ENCODE measurements around the gene SIGMAR1.

The SIGMAR1 gene

GRCh38 chr9:34606905-34607304, 30.7 kb downstream of the SIGMAR1 start:
- TF ChIP-seq ZFX (IDR thresholded peaks at IDR 0.05): no peak
- TF ChIP-seq, protein P1, sequence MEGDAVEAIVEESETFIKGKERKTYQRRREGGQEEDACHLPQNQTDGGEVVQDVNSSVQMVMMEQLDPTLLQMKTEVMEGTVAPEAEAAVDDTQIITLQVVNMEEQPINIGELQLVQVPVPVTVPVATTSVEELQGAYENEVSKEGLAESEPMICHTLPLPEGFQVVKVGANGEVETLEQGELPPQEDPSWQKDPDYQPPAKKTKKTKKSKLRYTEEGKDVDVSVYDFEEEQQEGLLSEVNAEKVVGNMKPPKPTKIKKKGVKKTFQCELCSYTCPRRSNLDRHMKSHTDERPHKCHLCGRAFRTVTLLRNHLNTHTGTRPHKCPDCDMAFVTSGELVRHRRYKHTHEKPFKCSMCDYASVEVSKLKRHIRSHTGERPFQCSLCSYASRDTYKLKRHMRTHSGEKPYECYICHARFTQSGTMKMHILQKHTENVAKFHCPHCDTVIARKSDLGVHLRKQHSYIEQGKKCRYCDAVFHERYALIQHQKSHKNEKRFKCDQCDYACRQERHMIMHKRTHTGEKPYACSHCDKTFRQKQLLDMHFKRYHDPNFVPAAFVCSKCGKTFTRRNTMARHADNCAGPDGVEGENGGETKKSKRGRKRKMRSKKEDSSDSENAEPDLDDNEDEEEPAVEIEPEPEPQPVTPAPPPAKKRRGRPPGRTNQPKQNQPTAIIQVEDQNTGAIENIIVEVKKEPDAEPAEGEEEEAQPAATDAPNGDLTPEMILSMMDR (conservative IDR thresholded peaks at IDR 0.05): no peak
- no peak overlapping the region for H3K27ac ChIP-seq

DNA sequence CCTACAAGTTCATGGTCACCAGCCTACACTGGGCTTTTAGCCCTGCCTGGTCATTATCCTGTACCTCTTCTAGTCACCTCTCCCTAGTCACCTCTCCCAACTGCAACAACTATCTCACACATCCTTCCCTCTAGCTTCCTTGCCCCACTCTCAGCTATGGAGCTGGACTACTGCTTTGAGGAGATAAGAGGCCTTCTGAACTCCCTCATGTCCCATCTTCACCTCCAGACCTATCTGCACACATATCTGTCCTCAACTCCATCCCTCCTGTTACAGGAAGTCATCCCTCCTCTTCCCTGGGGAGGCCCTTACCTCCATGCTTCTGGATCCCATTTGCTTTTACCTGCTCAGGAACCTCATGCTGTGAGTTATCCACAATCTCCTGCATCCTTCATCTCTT, 31.4 kb downstream of the SIGMAR1 start:
- H3K27ac ChIP-seq: no peak overlapping the region
- no peak for TF ChIP-seq ZFX (IDR thresholded peaks at IDR 0.05)
- TF ChIP-seq, protein P1 (conservative IDR thresholded peaks at IDR 0.05): no peak

DNA sequence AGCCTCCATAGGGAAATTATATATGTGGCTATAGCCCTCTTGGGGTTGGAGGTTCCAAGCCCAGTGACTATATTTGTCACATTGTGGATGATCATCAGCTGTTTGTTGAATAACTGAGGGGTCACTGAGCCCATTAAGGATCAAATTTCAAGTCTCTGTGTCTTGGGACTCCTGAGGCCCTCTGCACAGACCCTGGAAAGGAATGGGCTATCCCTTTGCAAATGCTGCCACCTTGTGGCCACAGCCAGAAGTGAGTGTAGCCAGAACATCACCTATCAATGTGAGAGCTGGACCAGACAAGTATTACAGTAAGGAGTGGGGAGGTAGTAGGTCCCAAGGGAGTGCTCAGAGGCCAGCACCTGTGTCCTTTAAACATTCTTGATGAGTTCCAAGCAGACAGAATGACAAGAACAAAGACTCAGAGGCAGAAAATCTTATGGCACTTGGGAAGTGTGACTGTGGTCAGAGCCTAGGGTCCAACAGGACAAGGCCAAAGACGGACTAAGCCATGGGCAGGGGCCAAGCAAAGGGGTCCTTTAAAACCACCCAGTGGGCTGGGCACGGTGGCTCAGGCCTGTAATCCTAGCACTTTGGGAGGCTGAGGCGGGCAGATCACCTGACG, 33.9 kb downstream of the SIGMAR1 start:
- TF ChIP-seq ZFX (IDR thresholded peaks at IDR 0.05): no peak
- TF ChIP-seq, protein P1 (conservative IDR thresholded peaks at IDR 0.05): peak; percentile 95
- H3K27ac ChIP-seq: no peak overlapping the region

- no peak overlapping the region for H3K27ac ChIP-seq
- TF ChIP-seq, protein P1 (conservative IDR thresholded peaks at IDR 0.05): no peak
- TF ChIP-seq ZFX (IDR thresholded peaks at IDR 0.05): no peak
These were observed 35.5 kb downstream of the SIGMAR1 start for GRCh38 chr9:34601937-34602573.

DNA sequence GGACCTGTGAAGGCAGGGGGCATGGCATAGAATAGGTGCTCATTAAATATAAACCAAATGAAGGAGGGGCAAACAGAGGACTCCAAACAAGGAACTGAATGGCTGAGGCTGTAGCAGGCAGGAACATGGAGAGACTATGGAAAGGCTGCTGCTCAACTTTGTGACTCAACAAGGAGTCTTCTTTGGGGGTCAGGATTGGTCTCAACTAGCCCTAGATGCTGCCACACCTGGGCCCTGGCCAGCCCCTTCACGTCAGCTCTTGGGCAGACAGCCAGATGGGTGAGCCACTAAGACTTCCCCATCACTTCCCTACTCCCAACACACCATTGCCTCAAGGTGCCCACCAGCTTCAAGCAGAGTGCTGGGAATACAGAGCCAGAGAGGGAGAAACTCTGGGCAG, 36.7 kb downstream of the SIGMAR1 start:
- TF ChIP-seq ZFX (IDR thresholded peaks at IDR 0.05): no peak
- TF ChIP-seq, protein P1 (conservative IDR thresholded peaks at IDR 0.05): no peak

DNA sequence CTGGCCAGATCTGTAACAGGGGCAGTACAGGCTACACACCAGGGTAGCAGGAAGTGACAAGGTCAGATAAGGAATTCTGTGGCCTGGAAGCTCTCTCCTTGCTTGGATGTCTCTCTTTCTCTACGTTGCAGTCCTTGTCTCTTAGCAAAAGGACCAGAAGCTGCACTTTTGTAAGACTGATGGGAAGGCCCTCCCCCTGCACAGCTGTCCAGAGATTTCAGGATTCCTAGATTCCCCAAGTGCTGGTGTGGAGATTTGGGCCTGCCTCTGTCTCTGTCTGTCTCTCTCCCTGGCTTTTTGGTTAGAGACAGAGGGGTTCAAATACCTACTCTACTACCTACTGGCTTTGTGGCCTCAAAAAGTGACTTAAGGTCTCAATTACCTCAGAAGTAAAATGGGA, 38.0 kb downstream of the SIGMAR1 start:
- TF ChIP-seq, protein P1 (conservative IDR thresholded peaks at IDR 0.05): no peak
- TF ChIP-seq ZFX (IDR thresholded peaks at IDR 0.05): no peak
- no peak overlapping the region for H3K27ac ChIP-seq

More for the DNA sequence above, 36.7 kb downstream of the SIGMAR1 start:
- H3K27ac ChIP-seq: no peak overlapping the region

DNA sequence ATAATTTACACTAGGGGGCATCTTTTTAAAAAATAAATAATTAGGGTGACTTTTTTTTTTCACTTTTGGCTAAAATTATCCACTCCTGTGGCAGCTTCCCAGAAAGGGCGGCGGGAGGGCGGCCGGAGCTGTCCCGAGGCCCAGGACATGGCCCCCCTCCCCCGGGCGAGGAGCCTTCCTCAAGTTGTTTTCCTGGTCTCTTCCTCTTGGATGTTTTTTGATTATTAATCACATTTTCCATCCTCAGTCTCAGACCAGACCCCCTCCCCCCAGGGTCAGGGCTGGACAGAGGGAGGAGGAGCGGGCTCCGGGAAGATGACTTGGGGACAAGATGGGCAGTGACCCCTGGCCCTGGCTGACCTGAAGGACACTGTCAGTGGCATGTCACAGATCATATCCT, 43.4 kb downstream of the SIGMAR1 start:
- TF ChIP-seq ZFX (IDR thresholded peaks at IDR 0.05): no peak
- TF ChIP-seq, protein P1 (conservative IDR thresholded peaks at IDR 0.05): no peak
- H3K27ac ChIP-seq: no peak overlapping the region

Data from C4-2B (cell line).